ENCODE data around the gene SCG3. TPM values are rescaled to one million over a fixed set of nuclear protein-coding genes. Genes with fewer than 3 reads are reported as not detected.

Gene SCG3
- total RNA-seq, 1 experiment from 2014 or later: 22.7 TPM

DNA sequence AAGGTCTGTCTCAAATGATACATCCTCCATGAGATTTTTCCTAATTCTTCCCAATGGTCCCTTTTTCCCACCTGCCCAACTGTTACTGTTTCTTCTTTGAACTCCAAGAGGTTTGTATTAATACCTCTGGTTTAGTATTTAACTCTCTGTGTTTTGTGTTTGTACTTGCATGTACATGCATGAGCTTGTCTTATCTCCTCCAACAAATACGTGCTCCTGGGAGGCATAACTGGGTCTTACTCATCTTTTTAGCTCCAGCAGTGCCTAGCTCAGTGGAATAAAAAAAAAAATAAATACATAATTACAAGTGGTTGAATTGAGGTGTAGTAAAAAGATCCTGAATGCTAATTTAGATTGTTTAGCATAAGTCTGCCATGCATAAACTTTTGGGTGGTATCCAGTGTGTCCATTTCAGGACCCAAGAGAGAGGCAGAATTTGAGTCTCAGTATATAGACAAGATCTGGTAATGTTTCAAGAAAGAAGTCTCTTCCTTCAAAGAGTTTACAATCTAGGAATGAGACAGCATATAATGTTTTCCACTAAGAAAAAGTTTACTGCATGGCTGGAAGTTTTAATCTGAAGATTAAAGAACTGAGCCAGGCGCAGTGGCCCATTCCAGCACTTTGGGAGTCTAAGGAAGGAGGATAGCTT is 57.9 kb downstream of the SCG3 start:
- peaks cover 52% of the 10 kb centered on the region for H3K27me3 Mint-ChIP-seq (ENCODE audit: low read depth)
- no peaks in the 10 kb centered on the region; a peak in 1 of 5 replicates for H3K9me3 Mint-ChIP-seq
- Histone ChIP-seq H3K14ac (ENCODE audit: insufficient read depth, low read length) (no peak overlapping the region), H3K4me2 (ENCODE audit: insufficient read depth, insufficient read length, low read length) (no peak overlapping the region), H2BK20ac (ENCODE audit: low read depth, low read length, poor library complexity, severe bottlenecking) (no peak overlapping the region), H2AFZ (ENCODE audit: low read length) (no peak overlapping the region), H3K27ac (ENCODE audit: insufficient read length, low read depth, low read length) (no peak overlapping the region), H3K23me2 (ENCODE audit: insufficient read length, low read depth, low read length, poor library complexity, severe bottlenecking) (peaks cover 7% of the 10 kb centered on the region), H4K8ac (replicated peaks; ENCODE audit: insufficient read length, low read depth, low read length) (no peak overlapping the region), H2BK15ac (ENCODE audit: low read depth, low read length) (no peak overlapping the region), H3K79me2 (ENCODE audit: insufficient read depth, low read length) (no peaks in the 10 kb centered on the region), H3K79me1 (ENCODE audit: insufficient read depth, low read depth, low read length, poor library complexity, severe bottlenecking) (no peaks in the 10 kb centered on the region), H3K4me1 (ENCODE audit: insufficient read depth, low read length) (no peaks in the 10 kb centered on the region), H3K4ac (ENCODE audit: low read depth, low read length) (no peak overlapping the region), H2BK12ac (ENCODE audit: insufficient read length, low read depth, low read length) (no peak overlapping the region), H4K91ac (ENCODE audit: insufficient read length, low read depth, low read length) (no peak overlapping the region), H4K20me1 (ENCODE audit: control insufficient read depth, insufficient read depth, insufficient read length) (no peaks in the 10 kb centered on the region), H3K56ac (ENCODE audit: insufficient read length, low read depth, low read length) (no peak overlapping the region), H3K9me3 (ENCODE audit: control insufficient read depth, low read depth, low read length) (no peaks in the 10 kb centered on the region), H3T11ph (ENCODE audit: low read length) (no peak overlapping the region), H2BK5ac (ENCODE audit: insufficient read length, low read length) (no peak overlapping the region), H3K18ac (ENCODE audit: insufficient read length, low read depth, low read length) (no peak overlapping the region), H4K5ac (ENCODE audit: insufficient read length, low read depth, low read length) (no peak overlapping the region), H3K9ac (ENCODE audit: extremely low read depth, insufficient read length, low read length) (no peak overlapping the region), H2AK5ac (ENCODE audit: insufficient read length, low read length) (no peak overlapping the region), H2BK120ac (ENCODE audit: low read depth, low read length, poor library complexity, severe bottlenecking) (no peak overlapping the region), H3K23ac (ENCODE audit: insufficient read length, low read depth, low read length) (no peak overlapping the region), H3K27me3 (ENCODE audit: insufficient read depth, low read length) (peaks cover 7% of the 10 kb centered on the region; the same call in 1 of the 2 replicates)
- H3K4me1 Mint-ChIP-seq: peaks cover 9 to 15% of the 10 kb centered on the region in 2 experiments
- TF ChIP-seq, protein P1, sequence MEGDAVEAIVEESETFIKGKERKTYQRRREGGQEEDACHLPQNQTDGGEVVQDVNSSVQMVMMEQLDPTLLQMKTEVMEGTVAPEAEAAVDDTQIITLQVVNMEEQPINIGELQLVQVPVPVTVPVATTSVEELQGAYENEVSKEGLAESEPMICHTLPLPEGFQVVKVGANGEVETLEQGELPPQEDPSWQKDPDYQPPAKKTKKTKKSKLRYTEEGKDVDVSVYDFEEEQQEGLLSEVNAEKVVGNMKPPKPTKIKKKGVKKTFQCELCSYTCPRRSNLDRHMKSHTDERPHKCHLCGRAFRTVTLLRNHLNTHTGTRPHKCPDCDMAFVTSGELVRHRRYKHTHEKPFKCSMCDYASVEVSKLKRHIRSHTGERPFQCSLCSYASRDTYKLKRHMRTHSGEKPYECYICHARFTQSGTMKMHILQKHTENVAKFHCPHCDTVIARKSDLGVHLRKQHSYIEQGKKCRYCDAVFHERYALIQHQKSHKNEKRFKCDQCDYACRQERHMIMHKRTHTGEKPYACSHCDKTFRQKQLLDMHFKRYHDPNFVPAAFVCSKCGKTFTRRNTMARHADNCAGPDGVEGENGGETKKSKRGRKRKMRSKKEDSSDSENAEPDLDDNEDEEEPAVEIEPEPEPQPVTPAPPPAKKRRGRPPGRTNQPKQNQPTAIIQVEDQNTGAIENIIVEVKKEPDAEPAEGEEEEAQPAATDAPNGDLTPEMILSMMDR (conservative IDR thresholded peaks at IDR 0.05): no peak
- H3K36me3 Mint-ChIP-seq (ENCODE audit: insufficient read depth in 1 of 3, low read depth in 3 of 3): no peaks in the 10 kb centered on the region; a peak in 1 of 7 replicates
- WGBS (ENCODE audit: extremely low coverage, insufficient read length, low lambda C conversion rate): no CpG with 5 or more reads among the region's 2 CpGs
- H3K4me3 Mint-ChIP-seq: peak overlapping the region in 1 of 2 experiments; percentile 53; a peak in 1 of 5 replicates
- DNase-seq: no peak
- H3K27ac Mint-ChIP-seq: no peak overlapping the region
